NCI-H1105 (cell line): ENCODE results near the gene ADCYAP1R1.

Experiments
- DNase-seq: peaks from one replicate; lab custom pipeline; 2025; lab: John Stamatoyannopoulos, UW

The ADCYAP1R1 gene

GRCh38 chr7:31087351-31087750 is 35.2 kb downstream of the ADCYAP1R1 start:
- DNase-seq = no peak

GRCh38 chr7:31091924-31092434 is 39.9 kb downstream of the ADCYAP1R1 start:
- DNase-seq = no peak

- DNase-seq = no peak
Measured at GRCh38 chr7:31092606-31093005, 40.5 kb downstream of the ADCYAP1R1 start.

GRCh38 chr7:31093282-31093681 is 41.2 kb downstream of the ADCYAP1R1 start:
- DNase-seq = no peak

DNA sequence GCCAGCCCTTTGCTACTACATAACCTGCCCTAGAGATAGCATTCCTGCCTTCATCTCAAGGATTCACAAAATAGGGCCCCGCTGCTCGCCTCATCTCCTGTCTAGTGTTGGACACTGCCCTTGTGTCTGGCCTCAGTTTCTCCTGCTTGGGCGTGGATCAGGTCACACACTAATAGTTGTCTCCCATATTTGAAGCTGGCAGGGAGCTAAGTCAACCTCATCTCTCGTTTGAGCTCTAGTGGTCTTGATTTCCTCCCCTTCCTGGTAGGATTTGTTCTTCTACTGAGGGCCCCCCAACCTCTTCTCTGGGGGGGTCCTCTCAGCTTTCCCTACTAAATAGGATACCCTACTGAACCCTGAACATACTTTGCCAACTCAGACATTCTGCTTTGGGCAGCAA is 42.2 kb downstream of the ADCYAP1R1 start:
- DNase-seq = no peak

GRCh38 chr7:31095286-31096197 is 43.4 kb downstream of the ADCYAP1R1 start:
- no peak for DNase-seq

DNA sequence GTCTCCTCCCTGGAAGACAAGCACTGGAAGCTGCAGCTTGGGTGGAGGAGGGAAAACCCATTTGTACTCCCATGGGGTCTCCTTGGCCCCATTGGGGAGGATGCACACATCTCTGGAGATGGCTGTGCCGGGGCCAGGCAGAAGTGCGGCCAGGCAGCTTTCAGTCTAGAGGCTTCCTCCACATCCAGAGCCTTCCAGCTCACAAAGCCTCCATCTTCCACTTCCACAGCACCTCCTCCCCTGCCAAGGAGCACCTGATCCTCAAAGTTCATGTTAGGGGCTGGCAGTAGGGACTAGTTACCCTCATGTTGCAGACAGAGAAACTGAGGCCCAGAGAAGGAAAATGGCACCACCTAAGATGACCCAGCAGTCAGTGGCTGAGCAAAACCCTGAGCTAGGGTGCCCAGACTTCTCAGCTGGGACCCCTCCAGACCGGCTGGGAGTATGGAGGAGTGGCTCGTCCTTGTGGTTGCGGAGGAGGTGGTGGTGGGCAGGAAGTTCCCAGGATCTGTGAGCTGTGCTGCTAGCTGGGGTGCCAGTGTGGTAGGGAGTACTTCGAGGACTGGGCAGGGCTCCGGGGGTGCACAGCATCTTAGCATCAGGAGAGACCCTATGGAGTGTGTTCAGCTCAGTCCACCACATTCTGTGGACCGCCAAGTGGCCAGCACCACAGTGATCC is 44.2 kb downstream of the ADCYAP1R1 start:
- DNase-seq = no peak

- no peak for DNase-seq
Measured at GRCh38 chr7:31096877-31097258, 44.8 kb downstream of the ADCYAP1R1 start.

DNA sequence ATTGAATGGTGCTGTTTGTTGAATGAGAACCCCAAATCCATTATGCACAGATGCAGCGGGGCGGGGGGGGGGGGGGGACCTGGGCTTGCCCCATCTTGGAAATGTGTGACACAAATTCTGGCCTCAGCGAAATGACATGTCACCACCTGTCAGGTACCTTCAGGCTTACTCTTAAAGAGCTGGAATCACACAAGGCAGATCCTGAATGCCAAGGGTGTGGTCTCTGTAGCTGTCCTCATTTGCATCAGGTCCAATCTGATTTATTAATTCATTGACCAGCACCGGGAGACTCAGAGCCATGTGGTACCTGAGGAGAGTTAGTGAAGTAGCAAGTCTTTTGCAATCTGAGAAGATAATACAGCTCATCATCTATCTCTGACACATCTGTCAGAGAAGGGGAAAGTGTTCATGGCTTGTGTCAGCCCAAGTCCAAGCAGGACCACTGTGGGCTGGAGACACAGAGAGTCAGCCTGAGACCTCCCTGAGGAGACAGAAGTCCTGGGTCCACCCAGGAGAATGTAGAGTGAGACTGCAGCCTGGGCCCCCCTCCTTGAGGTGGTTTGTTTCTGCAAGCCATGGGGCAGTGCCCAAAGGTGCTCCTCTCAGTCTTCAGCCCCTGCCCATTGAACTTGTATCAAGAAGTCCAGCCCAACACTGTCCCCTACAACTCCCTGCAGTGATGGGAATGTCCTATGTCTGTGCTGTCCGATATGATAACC is 46.7 kb downstream of the ADCYAP1R1 start:
- DNase-seq = no peak

DNA sequence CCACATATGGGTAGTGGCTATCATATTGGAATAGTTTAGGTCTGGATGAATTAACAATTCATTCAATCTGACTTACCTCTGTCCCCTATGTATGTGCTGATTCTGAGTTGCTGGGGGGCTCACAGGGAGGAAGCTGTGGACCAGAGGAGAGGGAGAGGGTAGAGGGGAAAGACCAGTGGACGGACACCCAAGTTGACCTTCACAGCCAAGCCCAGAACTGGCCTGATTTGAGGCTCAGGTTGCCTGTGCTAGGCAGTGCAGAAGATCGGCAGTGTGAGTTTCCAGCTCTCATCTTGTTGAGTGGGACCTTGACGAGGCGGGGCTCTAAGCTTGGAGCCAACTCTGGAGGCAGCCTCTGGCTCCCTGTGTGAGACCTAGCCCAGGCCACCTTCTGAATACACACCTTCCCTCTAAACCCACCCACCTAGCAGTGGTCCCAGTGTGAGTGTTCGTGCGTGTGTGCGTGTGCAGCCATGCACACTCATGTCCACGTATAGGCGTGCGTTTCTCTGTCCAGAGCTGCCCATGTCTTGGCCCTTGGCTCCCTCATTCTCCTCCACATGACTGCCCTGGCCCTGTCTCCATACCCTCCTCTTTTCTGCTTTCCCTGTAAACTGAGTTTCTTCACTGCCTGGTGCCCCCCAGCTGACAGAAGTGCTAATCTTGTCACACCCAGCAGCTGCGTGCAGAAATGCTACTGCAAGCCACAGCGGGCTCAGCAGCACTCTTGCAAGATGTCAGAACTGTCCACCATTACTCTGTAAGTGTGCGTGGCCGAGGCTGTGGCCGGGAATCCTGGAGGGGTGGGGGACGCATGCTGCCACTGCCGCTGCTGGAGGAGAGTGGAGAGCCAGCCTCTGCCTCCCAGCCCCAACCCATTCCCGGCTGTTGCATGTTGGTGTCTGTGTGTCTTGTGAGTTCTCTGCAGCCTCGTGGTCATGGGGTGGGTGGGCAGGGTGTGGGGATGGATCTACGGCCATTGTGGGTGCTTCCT is 47.6 kb downstream of the ADCYAP1R1 start:
- no peak for DNase-seq

DNA sequence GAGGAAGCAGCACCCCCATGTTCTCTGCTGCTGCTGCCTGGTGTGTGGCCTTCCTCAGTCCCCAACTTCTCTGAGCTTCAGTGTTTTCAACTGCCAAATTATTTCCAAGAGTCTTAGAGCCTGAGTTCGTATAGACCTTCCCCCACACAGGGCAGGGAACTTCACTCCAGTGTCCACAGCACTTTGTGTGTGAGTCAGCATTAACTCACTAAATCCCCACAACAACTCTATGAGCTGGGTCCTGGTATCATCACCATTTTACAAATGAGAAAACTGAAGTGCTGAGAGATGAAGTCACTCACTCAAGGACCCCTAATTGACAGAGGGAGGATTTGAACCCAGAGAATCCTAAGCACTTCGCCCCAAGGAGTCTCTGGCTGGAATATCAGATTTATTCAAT is 48.3 kb downstream of the ADCYAP1R1 start:
- DNase-seq = no peak

- DNase-seq = no peak
Measured at GRCh38 chr7:31100871-31101270, 48.8 kb downstream of the ADCYAP1R1 start.

DNA sequence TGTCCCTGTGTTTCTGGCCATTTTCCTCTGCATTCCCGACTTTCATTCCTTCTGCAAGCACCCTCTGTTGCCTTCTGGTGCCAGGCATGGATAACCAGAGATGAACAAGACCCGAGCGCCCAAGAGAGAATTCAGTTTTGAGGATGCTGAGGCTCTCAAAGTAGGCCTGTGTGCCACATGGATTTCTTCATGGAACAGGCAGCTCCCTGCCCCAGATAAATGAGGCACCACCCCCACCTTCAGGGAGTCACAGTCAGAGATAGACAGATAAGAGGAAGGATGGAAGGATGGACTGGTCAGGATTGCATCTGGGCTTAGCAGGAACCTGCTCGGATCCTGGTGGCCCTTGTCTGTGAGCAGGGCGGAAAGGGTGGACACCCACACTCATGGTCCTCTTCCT is 49.4 kb downstream of the ADCYAP1R1 start:
- no peak for DNase-seq

GRCh38 chr7:31102151-31102972 is 50.3 kb downstream of the ADCYAP1R1 start:
- no peak for DNase-seq

DNA sequence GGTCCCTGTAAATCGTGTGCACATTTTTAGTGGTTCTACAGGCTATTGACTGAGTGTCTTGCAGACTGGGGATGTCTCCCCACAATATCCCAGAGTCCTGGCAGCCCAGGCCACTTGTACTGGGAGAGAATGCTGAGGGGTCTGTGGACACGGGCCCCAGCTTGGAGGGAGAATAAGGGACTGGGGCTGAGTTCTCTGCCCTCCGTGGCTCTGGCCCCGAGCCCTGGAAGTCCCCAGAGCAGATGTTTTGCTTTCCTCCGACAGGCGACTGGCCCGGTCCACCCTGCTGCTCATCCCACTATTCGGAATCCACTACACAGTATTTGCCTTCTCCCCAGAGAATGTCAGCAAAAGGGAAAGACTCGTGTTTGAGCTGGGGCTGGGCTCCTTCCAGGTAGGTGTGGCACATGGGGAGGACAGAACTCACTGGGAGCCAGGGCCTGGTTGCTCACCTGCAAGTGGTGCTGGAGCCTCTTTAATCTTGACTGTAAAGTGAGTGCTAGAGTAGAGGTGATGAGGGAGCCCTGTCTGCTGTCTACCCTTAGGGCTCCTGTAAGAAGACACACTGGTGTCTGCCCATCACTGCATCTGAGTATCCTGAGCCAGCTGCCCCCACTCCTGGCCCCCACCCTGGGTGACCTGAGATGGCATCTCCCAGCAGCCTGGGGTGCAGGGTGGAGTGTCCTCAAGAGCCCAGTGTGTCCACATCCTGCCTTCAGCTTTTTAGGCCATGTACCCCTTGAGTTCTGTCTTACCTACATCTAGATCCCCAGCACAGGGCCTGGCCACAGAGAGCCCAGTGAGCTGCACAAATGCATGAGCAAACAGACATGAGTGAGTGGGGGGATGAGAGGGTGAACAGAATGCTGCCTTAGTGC is 51.1 kb downstream of the ADCYAP1R1 start:
- no peak for DNase-seq

- no peak for DNase-seq
Measured at GRCh38 chr7:31104361-31105255, 52.5 kb downstream of the ADCYAP1R1 start.

DNA sequence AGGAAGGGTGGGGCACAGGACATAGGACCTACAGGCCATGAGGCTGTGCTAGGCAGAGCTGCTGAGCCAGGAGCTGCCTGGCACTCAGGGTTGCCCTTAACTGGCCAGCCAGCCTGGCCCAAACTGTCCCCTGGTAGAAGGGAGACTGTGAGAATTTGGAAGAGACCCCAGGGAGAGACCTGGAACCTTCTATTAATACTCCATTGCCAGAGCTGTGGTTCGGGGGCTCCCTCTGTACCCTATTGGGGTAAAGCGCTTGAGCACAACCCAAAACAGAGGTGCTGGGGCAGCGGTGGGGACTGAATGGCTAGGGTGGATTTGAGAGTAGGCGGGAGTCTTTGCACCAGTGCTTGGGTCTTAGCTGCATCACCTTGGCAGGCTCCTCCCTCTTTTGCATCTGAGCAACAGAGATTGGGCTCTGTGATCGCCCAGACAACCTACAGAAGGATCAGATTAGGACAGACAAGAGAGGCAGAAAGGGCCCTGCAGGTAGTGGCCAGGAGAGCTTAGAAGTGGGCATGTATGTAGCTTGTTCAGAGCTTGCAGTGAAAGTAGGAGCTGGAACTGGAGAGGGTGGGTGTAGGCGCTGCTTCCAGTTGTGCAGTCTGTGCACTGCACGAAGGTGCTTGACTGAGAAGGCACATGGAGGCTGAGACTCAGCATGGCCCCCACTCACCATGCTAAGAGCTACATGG is 53.3 kb downstream of the ADCYAP1R1 start:
- no peak for DNase-seq
